K562 (cell line): ENCODE measurements around the gene FRRS1L. TPM values are rescaled to one million over a fixed set of nuclear protein-coding genes. Genes with fewer than 3 reads are reported as not detected.

ENCODE experiments used
- ATAC-seq: fragments of 200-7000 bp; cut with Tn5 transposase; 3 replicates; pipeline ENCODE4 v1.9.1; 2020; ENCODE audit warnings: moderate library complexity
- BruUV-seq: library from RNA; stranded (reverse); fragments of 400-500 nt; replicated peaks from 2 replicates; lab custom pipeline; 2021; lab: Mats Ljungman, UMichigan
- CTCF ChIA-PET: fragments of 300-600 bp; formaldehyde crosslinking; extraction: SDS; loops from one replicate; lab custom pipeline; 2021; ENCODE audit warnings: low intra/inter-chr PET ratio; lab: Yijun Ruan, JAX
- POLR2A ChIA-PET: fragments of 300-600, 350-650 bp; sonication (Branson Sonifier 250); formaldehyde crosslinking; extraction: SDS; loops from one replicate; lab custom pipeline; 2021; ENCODE audit warnings: antibody characterized with exemption, inconsistent platforms; lab: Yijun Ruan, JAX
- DNase-seq, 4 experiments: peaks; one replicate each; pipeline versions ENCODE4 v3.0.0 to v3.0.0-alpha.2; 2011 to 2018; ENCODE audit warnings: low spot score in 3 of 4, mixed read lengths in 3 of 4; ENCODE audit errors: extremely low read depth in 1 of 4
- FAIRE-seq: peaks from 2 replicates; lab custom pipeline; 2011; peaks lifted over from hg19 to GRCh38; lab: Jason Lieb, UNC
- H2AFZ ChIP-seq: 2 replicates; pipeline ENCODE4 v1.6.0; 2011; ENCODE audit warnings: low read depth, low read length, control low read depth, inconsistent platforms
- H3K27ac ChIP-seq: fragments of 200-600 bp; 3 replicates; pipeline ENCODE4 v1.8.0; 2011; ENCODE audit warnings: low read depth, mild to moderate bottlenecking, control low read depth, inconsistent platforms, low read length, moderate library complexity, mixed read lengths; ENCODE audit errors: extremely low read depth
- H3K27me3 ChIP-seq, 2 experiments: fragments of 300-600 bp in 1 of 2; 2 replicates in 1 of 2; 3 replicates in 1 of 2; pipeline versions ENCODE4 v1.6.0 to v1.8.0; 2011; ENCODE audit warnings: inconsistent platforms in 2 of 2, low read length in 2 of 2, mild to moderate bottlenecking in 1 of 2, mixed read lengths in 1 of 2, moderate library complexity in 1 of 2; ENCODE audit not compliant: control insufficient read depth in 2 of 2, insufficient read depth in 2 of 2
- H3K36me3 ChIP-seq: fragments of 300-600 bp; 3 replicates; pipeline ENCODE4 v1.8.0; 2011; ENCODE audit warnings: mild to moderate bottlenecking, low read length, inconsistent platforms; ENCODE audit not compliant: control insufficient read depth, insufficient read depth
- H3K4me1 ChIP-seq, 2 experiments: fragments of 200-600 bp in 1 of 2; replicated peaks in 1 of 2; 2 replicates in 1 of 2; 3 replicates in 1 of 2; pipeline versions ENCODE4 v1.5.1 to v1.8.0; 2011; ENCODE audit warnings: inconsistent platforms in 2 of 2, low read length in 2 of 2, mild to moderate bottlenecking in 1 of 2, mixed read lengths in 1 of 2, moderate library complexity in 1 of 2; ENCODE audit not compliant: control insufficient read depth in 2 of 2, insufficient read depth in 2 of 2
- H3K4me2 ChIP-seq: 2 replicates; pipeline ENCODE4 v1.6.1; 2011; ENCODE audit warnings: low read length, control low read depth, inconsistent platforms, mixed read lengths; ENCODE audit not compliant: insufficient read depth
- H3K4me3 ChIP-seq: fragments of 200-600 bp; sonication (generic), shearing (Covaris generic); 2 replicates; pipeline ENCODE4 v1.5.1; 2016; ENCODE audit warnings: control low read depth, inconsistent platforms
- H3K79me2 ChIP-seq: fragments of 200-600 bp; 3 replicates; pipeline ENCODE4 v1.8.0; 2011; ENCODE audit warnings: low read length, inconsistent platforms; ENCODE audit not compliant: control insufficient read depth, insufficient read depth
- H3K9ac ChIP-seq, 2 experiments: 2 replicates each; pipeline versions ENCODE4 v1.6.0 to v1.6.1; 2011; ENCODE audit warnings: low read depth in 2 of 2, low read length in 2 of 2, control low read depth in 1 of 2, inconsistent platforms in 1 of 2, mild to moderate bottlenecking in 1 of 2, mixed read lengths in 1 of 2; ENCODE audit not compliant: insufficient read depth in 1 of 2
- H3K9me1 ChIP-seq: one replicate; pipeline ENCODE4 v1.6.0; 2011; ENCODE audit warnings: inconsistent platforms, mild to moderate bottlenecking, low read length, moderate library complexity; ENCODE audit not compliant: control insufficient read depth, insufficient read depth
- H3K9me3 ChIP-seq: replicated peaks from 2 replicates; pipeline ENCODE4 v1.5.1; 2011; ENCODE audit warnings: low read depth, low read length, inconsistent platforms; ENCODE audit not compliant: control insufficient read depth, insufficient read depth
- H4K20me1 ChIP-seq: replicated peaks from 2 replicates; pipeline ENCODE4 v1.6.1; 2011; ENCODE audit warnings: low read length, inconsistent platforms, mixed read lengths; ENCODE audit not compliant: control insufficient read depth, insufficient read depth
- ARID1B ChIP-seq: fragments of 450-650 bp; IDR thresholded peaks from 2 replicates; pipeline ENCODE4 v1.6.1; 2016; ENCODE audit warnings: antibody characterized with exemption, mild to moderate bottlenecking, inconsistent platforms
- BMI1 ChIP-seq: fragments of 150-350 bp; IDR thresholded peaks from 2 replicates; pipeline ENCODE4 v1.6.1; 2014; ENCODE audit warnings: low read length
- CEBPZ ChIP-seq: fragments of 150-350 bp; IDR thresholded peaks from 2 replicates; pipeline ENCODE4 v1.6.1; 2014; ENCODE audit warnings: low read depth, mild to moderate bottlenecking, low read length, borderline replicate concordance
- DDX20 ChIP-seq: fragments of 450-650 bp; IDR thresholded peaks from 2 replicates; pipeline ENCODE4 v1.6.1; 2016; ENCODE audit warnings: missing genetic modification characterization, low read depth, mild to moderate bottlenecking, missing compliant biosample characterization, moderate library complexity
- E2F5 ChIP-seq: sonication (generic); formaldehyde crosslinking; IDR thresholded peaks from 2 replicates; pipeline ENCODE4 v1.8.0; 2022; ENCODE audit warnings: mild to moderate bottlenecking, missing genetic modification reagents
- ESRRA ChIP-seq: fragments of 450-650 bp; IDR thresholded peaks from 2 replicates; pipeline ENCODE4 v1.6.1; 2014; ENCODE audit warnings: low read depth, mild to moderate bottlenecking, moderate library complexity, borderline replicate concordance
- FOXA3 ChIP-seq, 2 experiments: fragments of 450-650 bp in 1 of 2; sonication (generic) in 1 of 2; formaldehyde crosslinking; IDR thresholded peaks in 1 of 2; conservative IDR thresholded peaks in 1 of 2; 2 replicates each; pipeline versions ENCODE4 v1.4.0 to v1.8.0; 2020 to 2022; ENCODE audit warnings: mild to moderate bottlenecking in 2 of 2, missing genetic modification reagents in 1 of 2
- FUS ChIP-seq: fragments of 200-400 bp; formaldehyde crosslinking; optimal IDR thresholded peaks from 2 replicates; pipeline ENCODE3; 2017; ENCODE audit warnings: low read depth, low read length
- SIRT6 ChIP-seq: IDR thresholded peaks from one replicate; pipeline ENCODE4 v1.6.1; 2012; ENCODE audit warnings: low read depth, mild to moderate bottlenecking, control low read depth, inconsistent platforms, low read length, moderate library complexity
- TEAD4 ChIP-seq, 2 experiments: sonication (generic) in 1 of 2; formaldehyde crosslinking in 1 of 2; IDR thresholded peaks; 2 replicates each; pipeline versions ENCODE4 v1.6.1 to v1.8.0; 2012 to 2022; ENCODE audit warnings: borderline replicate concordance in 1 of 2, inconsistent platforms in 1 of 2, low read length in 1 of 2, mild to moderate bottlenecking in 1 of 2, missing genetic modification reagents in 1 of 2
- YBX1 ChIP-seq: fragments of 450-650 bp; IDR thresholded peaks from 2 replicates; pipeline ENCODE4 v1.7.1; 2016; ENCODE audit warnings: mild to moderate bottlenecking
- WGBS: fragments of 100-300 bp; shearing (Covaris generic); methylation state at CpG from one replicate; pipeline ENCODE4 v1.1.6; 2016; ENCODE audit warnings: low coverage, mixed read lengths; ENCODE audit not compliant: insufficient coverage; ENCODE audit errors: missing lambda C conversion rate; 5-methylcytosine and 5-hydroxymethylcytosine counted together
- in situ Hi-C: fragments of 300-500 bp; cut with MboI; formaldehyde crosslinking; loops from 4 replicates; pipeline ENCODE4 v1.15.0; 2018; ENCODE audit warnings: inconsistent platforms, mixed read lengths
- intact Hi-C: fragments of 100-400 bp; cut with micrococcal nuclease; formaldehyde crosslinking; loops from 2 replicates; pipeline ENCODE4 v1.14.2; 2022
- polyA plus RNA-seq, 8 experiments: library from polyadenylated mRNA; depleted of rRNA in 4 of 8; stranded (reverse) in 5 of 8; unstranded in 3 of 8; fragments of >200 nt; fragmentation: Nextera tagmentation in 2 of 8; fragmentation: Illumina TruSeq in 1 of 8; extraction: Ambion mirVana in 2 of 8; extraction: Trizol in 1 of 8; gene quantifications; 2 replicates each; pipeline versions ENCODE4 v1.2.1 to v1.2.3, GENCODE V29; 2011 to 2014; ENCODE audit warnings: inconsistent platforms in 1 of 8, missing spikeins in 1 of 8
- total RNA-seq, 7 experiments: library from RNA; depleted of rRNA in 6 of 7; stranded (reverse); fragments of >200 nt in 6 of 7; fragmentation: Illumina TruSeq in 2 of 7; extraction: Trizol in 2 of 7; gene quantifications; 2 replicates each; pipeline versions ENCODE4 v1.2.1 to v1.2.3, GENCODE V29; 2011 to 2021; ENCODE audit warnings: low replicate concordance in 1 of 7
- TF ChIP-seq, protein P1 (sequence below), 2 experiments: IDR thresholded peaks; 2 replicates each; pipeline ENCODE4 v1.6.1; 2011; ENCODE audit warnings: borderline replicate concordance in 1 of 2, control low read depth in 1 of 2, low read depth in 1 of 2, low read length in 1 of 2, mild to moderate bottlenecking in 1 of 2, mixed read lengths in 1 of 2, moderate library complexity in 1 of 2; ENCODE audit not compliant: insufficient read depth in 1 of 2, insufficient read length in 1 of 2, poor library complexity in 1 of 2, severe bottlenecking in 1 of 2; ENCODE audit errors: extremely low read depth in 1 of 2

Gene FRRS1L
- total and polyA plus RNA-seq, 9 of the 15 experiments (the other 6 are each of a cell fraction or from before 2014, with no cell fraction given): under 0.01 to 0.04 (median 0.03) TPM; not detected in 5

- TF ChIP-seq TEAD4 (IDR thresholded peaks at IDR 0.05; ENCODE audit: low read length) (peak; percentile 56; the same call in 1 of the 2 replicates), TEAD4 (CRISPR knock-in tag; IDR thresholded peaks at IDR 0.05; ENCODE audit: borderline replicate concordance) (no peak), ARID1B (no peak), FUS (no peak), FOXA3 (CRISPR knock-in tag; conservative IDR thresholded peaks at IDR 0.05 in 1 of 2, IDR thresholded peaks at IDR 0.05 in 1 of 2) (no peak), SIRT6 (no peak), ESRRA (0 out of 2 replicates have a peak, but pooled peaks have one; percentile 8)
Observed at GRCh38 chr9:109182940-109183798, 16.1 kb upstream of the FRRS1L start (continued).

DNA sequence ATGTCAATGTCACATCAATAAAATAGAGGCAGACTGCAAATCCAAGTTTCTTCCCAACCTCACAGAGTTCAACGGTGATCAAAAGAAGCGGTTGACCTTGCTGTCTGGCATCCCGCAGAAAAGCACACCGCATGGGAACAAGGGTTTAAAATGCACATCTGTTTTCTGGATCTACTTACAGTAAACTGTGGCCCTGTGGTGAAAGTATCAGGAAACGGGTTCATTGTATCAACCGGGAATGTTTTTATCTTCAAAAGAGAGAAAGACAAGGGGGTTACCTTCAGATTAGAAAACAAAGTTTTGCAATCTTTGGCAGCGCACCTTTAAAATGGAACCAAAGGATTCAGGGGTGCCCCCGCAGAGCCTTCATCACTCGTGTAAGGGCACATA is 15.5 kb upstream of the FRRS1L start:
- no peak for FAIRE-seq
- CTCF ChIA-PET: interaction anchor here (1.2 kb wide), 1 partner anchor 138 kb away, joined by 3 read pairs; the partner anchor contains the start of gene EPB41L4B
- no peak for TF ChIP-seq BMI1
- no peak for TF ChIP-seq E2F5
- TF ChIP-seq CEBPZ: no peak
- TF ChIP-seq DDX20 (tag): no peak
- TF ChIP-seq, protein P1, sequence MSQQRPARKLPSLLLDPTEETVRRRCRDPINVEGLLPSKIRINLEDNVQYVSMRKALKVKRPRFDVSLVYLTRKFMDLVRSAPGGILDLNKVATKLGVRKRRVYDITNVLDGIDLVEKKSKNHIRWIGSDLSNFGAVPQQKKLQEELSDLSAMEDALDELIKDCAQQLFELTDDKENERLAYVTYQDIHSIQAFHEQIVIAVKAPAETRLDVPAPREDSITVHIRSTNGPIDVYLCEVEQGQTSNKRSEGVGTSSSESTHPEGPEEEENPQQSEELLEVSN (IDR thresholded peaks at IDR 0.05; ENCODE audit: borderline replicate concordance in 1 of 2, extremely low read depth in 1 of 2, insufficient read depth in 1 of 2, insufficient read length in 1 of 2, low read depth in 1 of 2, low read length in 1 of 2, poor library complexity in 1 of 2, severe bottlenecking in 1 of 2): no peak
- TF ChIP-seq YBX1: no peak

More for the DNA sequence above, 15.5 kb upstream of the FRRS1L start:
- intact Hi-C loops: loop anchor here (5.0 to 10.0 kb wide), 2 partner anchors 85 to 298 kb away; no protein-coding TSS in a partner anchor
- no peak overlapping the region for H3K4me2 ChIP-seq
- no peaks in the 10 kb centered on the region for H3K36me3 ChIP-seq
- H3K4me3 ChIP-seq: no peak overlapping the region
- POLR2A ChIA-PET: interaction anchor here (0.9 to 1.3 kb wide), 2 partner anchors 22 to 53 kb away, joined by 3 read pairs; no protein-coding TSS in a partner anchor
- in situ Hi-C loops: no loop called here
- DNase-seq (no peak), ATAC-seq (no peak)
- no peak overlapping the region for H3K27ac ChIP-seq
- H3K79me2 ChIP-seq: no peaks in the 10 kb centered on the region
- WGBS: 80% methylated on average over 9 of the region's 9 CpGs
- H3K9me1 ChIP-seq: no peaks in the 10 kb centered on the region
- peak overlapping the region; percentile 19; the same call in 1 of the 2 replicates for H2AFZ ChIP-seq
- no peaks in the 10 kb centered on the region for H3K9me3 ChIP-seq
- no peaks in the 10 kb centered on the region; a peak in 3 of 5 replicates for H3K4me1 ChIP-seq
- no peaks in the 10 kb centered on the region for H4K20me1 ChIP-seq
- H3K9ac ChIP-seq: no peak overlapping the region
- no TSS peak for BruUV-seq
- no peaks in the 10 kb centered on the region; a peak in 1 of 5 replicates for H3K27me3 ChIP-seq
